Measurements from ENCODE around the gene ZNF644.

Gene ZNF644

DNA sequence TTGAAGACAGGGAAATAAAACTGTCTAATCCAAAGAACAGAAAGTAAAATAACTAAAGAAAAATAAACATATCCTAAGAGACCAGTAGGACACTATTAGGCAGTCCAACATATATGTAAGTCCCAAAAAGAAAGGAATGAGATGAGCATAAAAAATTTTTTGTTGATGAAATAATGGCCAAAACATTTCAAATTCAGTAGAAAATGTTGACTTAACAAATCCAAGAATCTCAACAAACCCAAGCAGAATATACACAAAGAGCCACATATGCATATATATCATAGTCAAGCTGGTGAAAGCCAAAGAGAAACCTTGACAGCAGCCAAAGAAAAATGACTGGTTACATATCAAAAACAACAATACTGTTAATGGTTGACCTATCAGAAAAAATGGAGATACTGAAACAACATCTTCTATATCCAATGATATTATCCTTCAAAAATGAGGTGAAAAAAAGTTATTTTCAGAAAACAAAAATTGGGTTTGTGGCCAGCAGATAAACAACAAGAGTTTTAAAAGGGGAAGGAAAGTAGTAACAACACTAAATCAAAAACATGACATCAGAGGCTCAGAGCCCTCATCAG is 26.4 kb downstream of the ZNF644 start:
- no peak for DNase-seq
- Histone ChIP-seq H3K4me1 (ENCODE audit: low read length) (peaks cover 3% of the 10 kb centered on the region; the same call in 1 of the 2 replicates), H2AFZ (ENCODE audit: low read length) (no peak overlapping the region), H3K4me2 (ENCODE audit: low read depth, low read length) (no peak overlapping the region), H4K20me1 (ENCODE audit: insufficient read depth, low read length) (peaks cover 40% of the 10 kb centered on the region), H3K27ac (ENCODE audit: low read length) (no peak overlapping the region), H3K9me2 (replicated peaks; ENCODE audit: insufficient read depth, low read length) (no peaks in the 10 kb centered on the region), H3K9ac (ENCODE audit: low read length) (no peak overlapping the region), H3K79me2 (ENCODE audit: low read length) (peaks cover 91% of the 10 kb centered on the region), H3F3A (ENCODE audit: insufficient read depth, low read length) (peaks cover 3% of the 10 kb centered on the region; the same call in 1 of the 2 replicates), H3K4me3 (ENCODE audit: low read length) (no peak overlapping the region), H3K36me3 (replicated peaks; ENCODE audit: insufficient read depth, low read length) (0 out of 2 replicates have a peak, but pooled peaks cover 6% of the 10 kb centered on the region), H3K27me3 (replicated peaks; ENCODE audit: insufficient read depth, low read length) (no peaks in the 10 kb centered on the region), H3K9me3 (replicated peaks; ENCODE audit: insufficient read depth, low read length) (no peaks in the 10 kb centered on the region)
- no peak for TF ChIP-seq EZH2 (optimal IDR thresholded peaks at IDR 0.05; ENCODE audit: low read depth, low read length)
- TF ChIP-seq, protein P1, sequence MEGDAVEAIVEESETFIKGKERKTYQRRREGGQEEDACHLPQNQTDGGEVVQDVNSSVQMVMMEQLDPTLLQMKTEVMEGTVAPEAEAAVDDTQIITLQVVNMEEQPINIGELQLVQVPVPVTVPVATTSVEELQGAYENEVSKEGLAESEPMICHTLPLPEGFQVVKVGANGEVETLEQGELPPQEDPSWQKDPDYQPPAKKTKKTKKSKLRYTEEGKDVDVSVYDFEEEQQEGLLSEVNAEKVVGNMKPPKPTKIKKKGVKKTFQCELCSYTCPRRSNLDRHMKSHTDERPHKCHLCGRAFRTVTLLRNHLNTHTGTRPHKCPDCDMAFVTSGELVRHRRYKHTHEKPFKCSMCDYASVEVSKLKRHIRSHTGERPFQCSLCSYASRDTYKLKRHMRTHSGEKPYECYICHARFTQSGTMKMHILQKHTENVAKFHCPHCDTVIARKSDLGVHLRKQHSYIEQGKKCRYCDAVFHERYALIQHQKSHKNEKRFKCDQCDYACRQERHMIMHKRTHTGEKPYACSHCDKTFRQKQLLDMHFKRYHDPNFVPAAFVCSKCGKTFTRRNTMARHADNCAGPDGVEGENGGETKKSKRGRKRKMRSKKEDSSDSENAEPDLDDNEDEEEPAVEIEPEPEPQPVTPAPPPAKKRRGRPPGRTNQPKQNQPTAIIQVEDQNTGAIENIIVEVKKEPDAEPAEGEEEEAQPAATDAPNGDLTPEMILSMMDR (IDR thresholded peaks at IDR 0.05; ENCODE audit: low read length) = no peak
- TF ChIP-seq EZH2phosphoT487 (IDR thresholded peaks at IDR 0.05; ENCODE audit: low read length) = no peak

DNA sequence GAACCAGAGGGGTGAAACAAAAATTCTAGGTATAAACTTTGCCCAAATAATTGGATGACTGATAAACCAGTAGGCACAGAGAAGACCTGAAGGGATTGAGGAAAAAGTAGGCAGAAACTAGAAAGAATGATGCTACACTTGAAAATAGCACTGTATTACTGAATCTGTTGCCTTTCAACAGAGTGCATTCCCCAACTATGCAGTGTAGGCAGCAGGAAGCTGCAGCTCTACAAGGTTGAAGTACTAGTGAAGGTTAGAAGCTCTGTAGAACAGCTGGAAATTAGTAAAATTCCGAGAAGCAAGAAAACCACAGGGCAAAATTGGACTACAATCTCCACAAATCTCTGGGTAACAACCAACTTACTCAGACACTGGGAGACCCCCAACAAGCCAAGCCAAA is 27.4 kb downstream of the ZNF644 start:
- Histone ChIP-seq H3K79me2 (ENCODE audit: low read length) (peaks cover 99% of the 10 kb centered on the region), H3K9me2 (replicated peaks; ENCODE audit: insufficient read depth, low read length) (no peaks in the 10 kb centered on the region), H3F3A (ENCODE audit: insufficient read depth, low read length) (peaks cover 5% of the 10 kb centered on the region; the same call in 1 of the 2 replicates), H3K4me3 (ENCODE audit: low read length) (no peak overlapping the region), H3K4me2 (ENCODE audit: low read depth, low read length) (no peak overlapping the region), H3K36me3 (replicated peaks; ENCODE audit: insufficient read depth, low read length) (0 out of 2 replicates have a peak, but pooled peaks cover 6% of the 10 kb centered on the region), H3K4me1 (ENCODE audit: low read length) (peaks cover 11% of the 10 kb centered on the region), H3K27ac (ENCODE audit: low read length) (no peak overlapping the region), H3K27me3 (replicated peaks; ENCODE audit: insufficient read depth, low read length) (no peaks in the 10 kb centered on the region), H3K9me3 (replicated peaks; ENCODE audit: insufficient read depth, low read length) (no peaks in the 10 kb centered on the region), H4K20me1 (ENCODE audit: insufficient read depth, low read length) (peaks cover 48% of the 10 kb centered on the region), H2AFZ (ENCODE audit: low read length) (no peak overlapping the region), H3K9ac (ENCODE audit: low read length) (no peak overlapping the region)
- no peak for DNase-seq
- TF ChIP-seq EZH2 (optimal IDR thresholded peaks at IDR 0.05; ENCODE audit: low read depth, low read length) (no peak), EZH2phosphoT487 (IDR thresholded peaks at IDR 0.05; ENCODE audit: low read length) (no peak)
- TF ChIP-seq, protein P1 (IDR thresholded peaks at IDR 0.05; ENCODE audit: low read length) = no peak

DNA sequence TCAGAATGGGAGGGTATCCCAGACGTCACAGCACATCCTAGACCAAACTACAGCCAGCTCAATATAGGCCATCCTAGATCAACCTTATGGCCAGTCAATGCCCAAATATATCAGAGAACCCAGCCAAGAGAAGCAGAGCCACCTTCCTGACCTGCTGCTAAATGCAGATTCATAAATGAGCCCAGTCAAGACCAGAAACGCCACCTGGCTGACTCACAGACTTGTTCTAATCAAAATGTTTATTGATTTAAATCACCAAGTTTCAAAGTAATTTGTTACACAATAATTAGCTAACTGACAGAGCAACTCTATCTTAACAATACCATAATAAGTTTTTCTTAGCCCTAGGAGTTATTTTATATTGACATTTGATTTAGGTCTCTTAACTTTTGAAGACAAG is 28.6 kb downstream of the ZNF644 start:
- TF ChIP-seq EZH2phosphoT487 (IDR thresholded peaks at IDR 0.05; ENCODE audit: low read length) = no peak
- TF ChIP-seq, protein P1 (IDR thresholded peaks at IDR 0.05; ENCODE audit: low read length) = no peak
- no peak for TF ChIP-seq EZH2 (optimal IDR thresholded peaks at IDR 0.05; ENCODE audit: low read depth, low read length)
- Histone ChIP-seq H3K36me3 (replicated peaks; ENCODE audit: insufficient read depth, low read length) (0 out of 2 replicates have a peak, but pooled peaks cover 6% of the 10 kb centered on the region), H3K27ac (ENCODE audit: low read length) (no peak overlapping the region), H3K79me2 (ENCODE audit: low read length) (peaks cover 100% of the 10 kb centered on the region), H3K4me2 (ENCODE audit: low read depth, low read length) (no peak overlapping the region), H4K20me1 (ENCODE audit: insufficient read depth, low read length) (peaks cover 53% of the 10 kb centered on the region), H3K9me3 (replicated peaks; ENCODE audit: insufficient read depth, low read length) (no peaks in the 10 kb centered on the region), H3K27me3 (replicated peaks; ENCODE audit: insufficient read depth, low read length) (no peaks in the 10 kb centered on the region), H3K9ac (ENCODE audit: low read length) (no peak overlapping the region), H3F3A (ENCODE audit: insufficient read depth, low read length) (peaks cover 5% of the 10 kb centered on the region; the same call in 1 of the 2 replicates), H2AFZ (ENCODE audit: low read length) (no peak overlapping the region), H3K9me2 (replicated peaks; ENCODE audit: insufficient read depth, low read length) (no peaks in the 10 kb centered on the region), H3K4me1 (ENCODE audit: low read length) (peaks cover 11% of the 10 kb centered on the region), H3K4me3 (ENCODE audit: low read length) (no peak overlapping the region)
- no peak for DNase-seq
